ACC112 (cell line): ENCODE data around the gene KATNIP.

Experiments
- H2AFZ ChIP-seq: fragments of 200-600 bp; sonication (generic); one replicate; pipeline ENCODE4 v1.6.0; 2017; ENCODE audit warnings: antibody characterized with exemption, low read length; ENCODE audit not compliant: unreplicated experiment
- H3K27ac ChIP-seq: fragments of 200-600 bp; sonication (generic); 2 replicates; pipeline ENCODE4 v1.5.1; 2014; ENCODE audit warnings: low read depth, mild to moderate bottlenecking, antibody characterized with exemption, low read length, moderate library complexity
- H3K27me3 ChIP-seq: fragments of 200-600 bp; sonication (generic); 2 replicates; pipeline ENCODE4 v1.6.1; 2014; ENCODE audit warnings: mild to moderate bottlenecking, antibody characterized with exemption, low read length, moderate library complexity, mixed read lengths; ENCODE audit not compliant: insufficient read depth
- H3K36me3 ChIP-seq: fragments of 200-600 bp; sonication (generic); 2 replicates; pipeline ENCODE4 v1.6.1; 2016; ENCODE audit warnings: mild to moderate bottlenecking, antibody characterized with exemption, low read length, moderate library complexity, mixed read lengths; ENCODE audit not compliant: insufficient read depth
- H3K4me1 ChIP-seq: fragments of 200-600 bp; sonication (generic); one replicate; pipeline ENCODE4 v1.6.1; 2016; ENCODE audit warnings: low read length, mixed read lengths; ENCODE audit not compliant: insufficient read depth, unreplicated experiment, control insufficient read depth
- H3K4me3 ChIP-seq: fragments of 200-600 bp; sonication (generic); 2 replicates; pipeline ENCODE4 v1.5.1; 2014; ENCODE audit warnings: mild to moderate bottlenecking, low read depth, low read length
- H3K79me2 ChIP-seq: fragments of 200-600 bp; sonication (generic); one replicate; pipeline ENCODE4 v1.6.0; 2016; ENCODE audit warnings: low read length; ENCODE audit not compliant: control insufficient read depth, unreplicated experiment, insufficient read depth

The KATNIP gene

GRCh38 chr16:27582883-27583282 lies 32.9 kb downstream of the KATNIP start:
- H3K36me3 ChIP-seq = 0 out of 2 replicates have a peak, but pooled peaks cover 4% of the 10 kb centered on the region
- H2AFZ ChIP-seq = no peak overlapping the region
- peaks cover 16% of the 10 kb centered on the region for H3K4me1 ChIP-seq
- no peak overlapping the region for H3K27ac ChIP-seq
- H3K4me3 ChIP-seq = no peak overlapping the region
- H3K27me3 ChIP-seq = no peaks in the 10 kb centered on the region
- no peaks in the 10 kb centered on the region for H3K79me2 ChIP-seq

- H3K36me3 ChIP-seq = 0 out of 2 replicates have a peak, but pooled peaks cover 4% of the 10 kb centered on the region
- no peak overlapping the region for H2AFZ ChIP-seq
- H3K4me3 ChIP-seq = no peak overlapping the region
- no peak overlapping the region for H3K27ac ChIP-seq
- H3K27me3 ChIP-seq = no peaks in the 10 kb centered on the region
- no peaks in the 10 kb centered on the region for H3K79me2 ChIP-seq
- peaks cover 10% of the 10 kb centered on the region for H3K4me1 ChIP-seq
Measured at GRCh38 chr16:27583634-27584033, 33.7 kb downstream of the KATNIP start.

GRCh38 chr16:27585200-27585599 lies 35.3 kb downstream of the KATNIP start:
- Histone ChIP-seq H3K27me3 (no peaks in the 10 kb centered on the region), H3K79me2 (no peaks in the 10 kb centered on the region), H2AFZ (no peak overlapping the region), H3K4me3 (no peak overlapping the region), H3K27ac (no peak overlapping the region), H3K36me3 (0 out of 2 replicates have a peak, but pooled peaks cover 10% of the 10 kb centered on the region), H3K4me1 (no peaks in the 10 kb centered on the region)

- no peaks in the 10 kb centered on the region for H3K4me1 ChIP-seq
- H3K4me3 ChIP-seq = no peak overlapping the region
- no peak overlapping the region for H3K27ac ChIP-seq
- H3K36me3 ChIP-seq = 0 out of 2 replicates have a peak, but pooled peaks cover 10% of the 10 kb centered on the region
- H2AFZ ChIP-seq = no peak overlapping the region
- no peaks in the 10 kb centered on the region for H3K27me3 ChIP-seq
- H3K79me2 ChIP-seq = no peaks in the 10 kb centered on the region
Measured at GRCh38 chr16:27586711-27587110, 36.8 kb downstream of the KATNIP start.

GRCh38 chr16:27588057-27588456 lies 38.1 kb downstream of the KATNIP start:
- Histone ChIP-seq H3K27ac (no peak overlapping the region), H3K36me3 (0 out of 2 replicates have a peak, but pooled peaks cover 10% of the 10 kb centered on the region), H3K27me3 (no peaks in the 10 kb centered on the region), H2AFZ (no peak overlapping the region), H3K79me2 (no peaks in the 10 kb centered on the region), H3K4me3 (no peak overlapping the region), H3K4me1 (no peaks in the 10 kb centered on the region)

- no peak overlapping the region for H3K4me3 ChIP-seq
- H3K27ac ChIP-seq = no peak overlapping the region
- no peak overlapping the region for H2AFZ ChIP-seq
- H3K79me2 ChIP-seq = no peaks in the 10 kb centered on the region
- 0 out of 2 replicates have a peak, but pooled peaks cover 5% of the 10 kb centered on the region for H3K36me3 ChIP-seq
- H3K4me1 ChIP-seq = no peaks in the 10 kb centered on the region
- no peaks in the 10 kb centered on the region for H3K27me3 ChIP-seq
Measured at GRCh38 chr16:27591837-27592236, 41.9 kb downstream of the KATNIP start.

GRCh38 chr16:27595475-27595874 lies 45.5 kb downstream of the KATNIP start:
- Histone ChIP-seq H3K4me3 (no peak overlapping the region), H3K27me3 (no peaks in the 10 kb centered on the region), H3K79me2 (no peaks in the 10 kb centered on the region), H3K36me3 (no peaks in the 10 kb centered on the region), H3K4me1 (no peaks in the 10 kb centered on the region), H2AFZ (no peak overlapping the region), H3K27ac (no peak overlapping the region)

- no peak overlapping the region for H3K27ac ChIP-seq
- no peaks in the 10 kb centered on the region for H3K79me2 ChIP-seq
- H3K27me3 ChIP-seq = no peaks in the 10 kb centered on the region
- H3K36me3 ChIP-seq = no peaks in the 10 kb centered on the region
- no peak overlapping the region for H3K4me3 ChIP-seq
- H3K4me1 ChIP-seq = no peaks in the 10 kb centered on the region
- H2AFZ ChIP-seq = no peak overlapping the region
Measured at GRCh38 chr16:27595993-27596392, 46.0 kb downstream of the KATNIP start.

GRCh38 chr16:27596411-27596810 lies 46.5 kb downstream of the KATNIP start:
- Histone ChIP-seq H3K36me3 (no peaks in the 10 kb centered on the region), H3K79me2 (no peaks in the 10 kb centered on the region), H3K27ac (no peak overlapping the region), H3K4me3 (no peak overlapping the region), H3K4me1 (no peaks in the 10 kb centered on the region), H2AFZ (no peak overlapping the region), H3K27me3 (no peaks in the 10 kb centered on the region)

GRCh38 chr16:27597361-27597760 lies 47.4 kb downstream of the KATNIP start:
- Histone ChIP-seq H3K27me3 (no peaks in the 10 kb centered on the region), H3K27ac (no peak overlapping the region), H2AFZ (no peak overlapping the region), H3K36me3 (no peaks in the 10 kb centered on the region), H3K79me2 (no peaks in the 10 kb centered on the region), H3K4me3 (no peak overlapping the region), H3K4me1 (no peaks in the 10 kb centered on the region)

- no peaks in the 10 kb centered on the region for H3K4me1 ChIP-seq
- H3K4me3 ChIP-seq = no peak overlapping the region
- no peaks in the 10 kb centered on the region for H3K79me2 ChIP-seq
- H3K36me3 ChIP-seq = no peaks in the 10 kb centered on the region
- H2AFZ ChIP-seq = no peak overlapping the region
- no peak overlapping the region for H3K27ac ChIP-seq
- H3K27me3 ChIP-seq = no peaks in the 10 kb centered on the region
Measured at GRCh38 chr16:27598220-27598619, 48.3 kb downstream of the KATNIP start.
